GM21528 (cell line): ENCODE results near the gene VWA5B1.
"Not testable (repeated sequence)": the region's sequence is repeated elsewhere in the genome, so short reads cannot be mapped to it uniquely, and the experiment has no call there.

Experiments used
- ATAC-seq: cut with Tn5 transposase; IDR thresholded peaks from one replicate; pipeline ENCODE4 v1.9.1; 2021; ENCODE audit warnings: mild to moderate bottlenecking, moderate library complexity; ENCODE audit not compliant: unreplicated experiment, low FRiP score

The VWA5B1 gene

GRCh38 chr1:20280341-20280740 is 10.3 kb upstream of the VWA5B1 start:
- no peak for ATAC-seq

- ATAC-seq = no peak
Observed at GRCh38 chr1:20280906-20281305, 9.8 kb upstream of the VWA5B1 start.

- no peak for ATAC-seq
Observed at GRCh38 chr1:20281801-20282200, 8.9 kb upstream of the VWA5B1 start.

- ATAC-seq = no peak
Observed at GRCh38 chr1:20282533-20282932, 8.1 kb upstream of the VWA5B1 start.

- no peak for ATAC-seq
Observed at GRCh38 chr1:20284046-20284445, 6.6 kb upstream of the VWA5B1 start.

- ATAC-seq = no peak
Observed at GRCh38 chr1:20284625-20285024, 6.0 kb upstream of the VWA5B1 start.

GRCh38 chr1:20285510-20285909 is 5.2 kb upstream of the VWA5B1 start:
- no peak for ATAC-seq

GRCh38 chr1:20287696-20288095 is 3.0 kb upstream of the VWA5B1 start:
- not testable (repeated sequence) for ATAC-seq

- ATAC-seq = no peak
Observed at GRCh38 chr1:20291645-20292084, 990 bp downstream of the VWA5B1 start.

- ATAC-seq = no peak
Observed at GRCh38 chr1:20298626-20299025, 8.0 kb downstream of the VWA5B1 start.

- no peak for ATAC-seq
Observed at GRCh38 chr1:20301463-20302107, 10.9 kb downstream of the VWA5B1 start.

- no peak for ATAC-seq
Observed at GRCh38 chr1:20302108-20302471, 11.4 kb downstream of the VWA5B1 start.

- no peak for ATAC-seq
Observed at GRCh38 chr1:20307026-20307425, 16.4 kb downstream of the VWA5B1 start.

- ATAC-seq = no peak
Observed at GRCh38 chr1:20308569-20308968, 17.9 kb downstream of the VWA5B1 start.

GRCh38 chr1:20311289-20311688 is 20.6 kb downstream of the VWA5B1 start:
- no peak for ATAC-seq

GRCh38 chr1:20312310-20312709 is 21.6 kb downstream of the VWA5B1 start:
- no peak for ATAC-seq

- no peak for ATAC-seq
Observed at GRCh38 chr1:20312818-20313217, 22.1 kb downstream of the VWA5B1 start.

GRCh38 chr1:20317471-20317870 is 26.8 kb downstream of the VWA5B1 start:
- ATAC-seq = no peak

GRCh38 chr1:20318521-20318920 is 27.8 kb downstream of the VWA5B1 start:
- ATAC-seq = no peak

- ATAC-seq = no peak
Observed at GRCh38 chr1:20318971-20319370, 28.3 kb downstream of the VWA5B1 start.

- no peak for ATAC-seq
Observed at GRCh38 chr1:20319456-20320220, 29.0 kb downstream of the VWA5B1 start.

GRCh38 chr1:20320704-20321103 is 30.0 kb downstream of the VWA5B1 start:
- ATAC-seq = no peak
